NOMO-1 treated with dmso at 0.1 percent for 144 hours (cell line): ENCODE data around the gene PRSS12.
"Not testable (repeated sequence)": the region's sequence is repeated elsewhere in the genome, so short reads cannot be mapped to it uniquely, and the experiment has no call there.

Experiments used
- DNase-seq: peaks from one replicate; lab custom pipeline; 2025; ENCODE audit not compliant: unreplicated experiment; lab: John Stamatoyannopoulos, UW

PRSS12 gene, protein sequence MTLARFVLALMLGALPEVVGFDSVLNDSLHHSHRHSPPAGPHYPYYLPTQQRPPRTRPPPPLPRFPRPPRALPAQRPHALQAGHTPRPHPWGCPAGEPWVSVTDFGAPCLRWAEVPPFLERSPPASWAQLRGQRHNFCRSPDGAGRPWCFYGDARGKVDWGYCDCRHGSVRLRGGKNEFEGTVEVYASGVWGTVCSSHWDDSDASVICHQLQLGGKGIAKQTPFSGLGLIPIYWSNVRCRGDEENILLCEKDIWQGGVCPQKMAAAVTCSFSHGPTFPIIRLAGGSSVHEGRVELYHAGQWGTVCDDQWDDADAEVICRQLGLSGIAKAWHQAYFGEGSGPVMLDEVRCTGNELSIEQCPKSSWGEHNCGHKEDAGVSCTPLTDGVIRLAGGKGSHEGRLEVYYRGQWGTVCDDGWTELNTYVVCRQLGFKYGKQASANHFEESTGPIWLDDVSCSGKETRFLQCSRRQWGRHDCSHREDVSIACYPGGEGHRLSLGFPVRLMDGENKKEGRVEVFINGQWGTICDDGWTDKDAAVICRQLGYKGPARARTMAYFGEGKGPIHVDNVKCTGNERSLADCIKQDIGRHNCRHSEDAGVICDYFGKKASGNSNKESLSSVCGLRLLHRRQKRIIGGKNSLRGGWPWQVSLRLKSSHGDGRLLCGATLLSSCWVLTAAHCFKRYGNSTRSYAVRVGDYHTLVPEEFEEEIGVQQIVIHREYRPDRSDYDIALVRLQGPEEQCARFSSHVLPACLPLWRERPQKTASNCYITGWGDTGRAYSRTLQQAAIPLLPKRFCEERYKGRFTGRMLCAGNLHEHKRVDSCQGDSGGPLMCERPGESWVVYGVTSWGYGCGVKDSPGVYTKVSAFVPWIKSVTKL

DNA sequence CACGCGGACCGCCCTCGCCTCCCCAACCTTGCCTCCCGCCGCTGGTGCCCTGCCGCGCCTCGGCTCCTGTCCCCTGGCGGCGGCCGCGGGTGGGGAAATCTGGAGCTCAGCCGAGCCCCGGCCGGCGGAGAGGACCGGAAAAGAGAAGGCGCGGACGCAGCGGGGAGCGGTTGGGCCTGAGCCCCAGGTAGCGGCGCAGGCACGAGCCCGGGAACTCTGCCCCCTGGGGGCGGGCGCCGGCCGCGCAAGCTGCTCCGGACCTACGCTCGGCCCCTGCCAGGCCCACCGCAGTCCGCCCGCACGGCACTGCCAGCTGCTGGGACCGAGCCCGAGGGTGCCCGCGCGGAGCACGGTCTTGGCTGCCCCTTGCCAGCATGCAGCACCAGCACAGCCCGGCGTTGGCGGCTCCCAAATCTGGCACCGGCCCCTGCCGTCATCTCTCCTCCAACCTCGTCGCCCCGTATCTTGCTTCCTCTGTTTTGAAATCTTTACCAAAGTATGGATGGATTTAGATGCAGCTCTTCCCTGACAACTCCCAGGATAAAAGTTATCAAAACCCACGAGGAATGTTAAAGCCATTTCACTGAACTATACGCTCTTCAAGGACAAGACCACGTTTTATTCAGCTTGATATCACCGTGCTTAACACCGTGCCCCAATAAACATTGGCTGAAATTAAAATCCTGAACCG is at the start of gene PRSS12:
PRSS12 (minus strand) TSS at position 161 of the 691 bp plus-strand sequence. CDS start 283 bp downstream, outside the sequence.
- peak; percentile 92 for DNase-seq

DNA sequence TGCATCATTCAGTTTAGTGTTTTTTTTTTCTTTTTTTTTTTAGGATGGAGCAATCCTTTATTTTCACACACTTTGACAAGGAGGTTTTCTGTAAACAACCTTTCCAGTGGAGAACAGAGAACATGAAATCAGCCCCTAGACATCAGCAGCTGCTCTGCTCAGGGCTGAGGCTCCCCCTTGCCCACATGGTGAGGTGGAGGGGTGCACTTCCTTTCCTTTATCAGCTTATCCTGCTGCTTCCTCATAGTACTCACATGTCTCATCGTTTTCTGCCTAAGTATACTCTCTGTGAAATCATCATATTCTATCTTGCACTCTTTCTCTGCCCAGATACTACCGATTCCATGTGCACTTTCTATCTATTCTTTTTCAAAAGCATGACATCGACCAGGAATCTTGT is 47.6 kb upstream of the PRSS12 start:
- no peak for DNase-seq

DNA sequence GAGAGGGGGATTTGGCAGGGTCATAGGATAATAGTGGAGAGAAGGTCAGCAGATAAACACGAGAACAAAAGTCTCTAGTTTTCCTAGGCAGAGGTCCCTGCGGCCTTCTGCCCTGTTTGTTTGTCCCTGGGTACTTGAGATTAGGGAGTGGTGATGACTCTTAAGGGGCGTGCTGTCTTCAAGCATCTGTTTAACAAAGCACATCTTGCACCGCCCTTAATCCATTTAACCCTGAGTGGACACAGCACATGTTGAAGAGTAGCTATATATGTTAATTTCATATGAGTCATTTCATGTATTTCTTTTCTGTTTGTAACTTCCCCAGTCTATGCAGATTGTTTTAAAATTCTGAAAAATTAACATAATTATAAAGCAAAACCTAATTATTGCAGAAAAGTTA is 47.1 kb upstream of the PRSS12 start:
- not testable (repeated sequence) for DNase-seq

DNA sequence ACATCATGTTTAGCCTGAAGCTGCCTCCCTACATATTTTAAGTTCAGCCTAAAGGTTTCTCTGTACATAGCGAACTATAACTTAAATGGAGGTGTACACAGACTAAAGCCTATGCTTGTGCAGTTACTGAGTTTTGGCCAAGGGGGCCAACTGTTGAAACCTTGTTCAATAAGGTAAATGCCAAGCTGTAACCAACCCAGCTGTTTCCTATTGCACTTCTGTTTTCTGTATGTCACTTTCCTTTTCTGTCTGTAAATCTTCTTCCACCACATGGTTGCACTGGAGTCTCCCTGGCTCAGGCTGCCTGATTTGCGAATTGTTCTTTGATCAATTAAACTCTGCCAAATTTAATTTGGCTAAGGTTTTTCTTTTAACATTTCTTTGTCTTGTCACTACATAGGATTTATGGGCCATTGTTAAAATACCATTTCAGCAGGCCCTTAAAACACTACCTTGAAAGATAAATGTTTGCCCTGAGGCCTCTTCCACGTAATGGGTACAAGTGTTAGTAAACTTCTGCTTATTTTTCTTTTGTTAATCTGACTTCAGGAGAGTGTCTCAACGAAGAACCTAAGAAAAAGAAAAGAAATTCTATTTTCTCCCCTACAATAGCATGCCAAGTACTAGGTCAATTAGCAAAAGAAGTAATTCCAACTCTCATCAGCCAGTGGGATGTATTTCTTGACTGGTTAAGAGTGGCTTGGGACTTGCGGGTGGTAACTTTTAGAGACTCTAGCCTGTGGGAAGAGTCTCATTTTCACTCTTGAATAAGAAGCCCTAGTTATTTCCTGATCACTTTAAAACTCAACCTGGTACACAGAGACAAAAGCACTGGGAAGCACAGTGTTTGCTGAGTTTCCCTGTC is 45.7 kb upstream of the PRSS12 start:
- peak; percentile 72 for DNase-seq

DNA sequence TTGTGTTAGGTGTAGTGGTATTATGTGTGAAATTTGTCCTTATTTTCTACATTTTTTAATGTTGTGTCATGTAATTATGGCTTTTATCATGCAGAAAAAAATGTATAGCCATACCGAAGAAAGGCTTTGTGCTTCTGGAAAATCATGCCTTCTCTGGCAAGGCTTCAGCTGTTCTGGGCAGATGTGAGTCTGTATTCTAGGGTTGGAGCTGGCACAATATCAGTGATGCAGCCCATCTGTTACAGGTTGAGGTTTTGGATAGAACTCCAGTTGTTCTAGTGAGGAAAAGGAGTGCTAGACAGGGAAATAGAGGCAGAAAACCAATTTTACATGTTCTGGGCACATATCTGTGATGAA is 44.8 kb upstream of the PRSS12 start:
- DNase-seq, result no peak

DNA sequence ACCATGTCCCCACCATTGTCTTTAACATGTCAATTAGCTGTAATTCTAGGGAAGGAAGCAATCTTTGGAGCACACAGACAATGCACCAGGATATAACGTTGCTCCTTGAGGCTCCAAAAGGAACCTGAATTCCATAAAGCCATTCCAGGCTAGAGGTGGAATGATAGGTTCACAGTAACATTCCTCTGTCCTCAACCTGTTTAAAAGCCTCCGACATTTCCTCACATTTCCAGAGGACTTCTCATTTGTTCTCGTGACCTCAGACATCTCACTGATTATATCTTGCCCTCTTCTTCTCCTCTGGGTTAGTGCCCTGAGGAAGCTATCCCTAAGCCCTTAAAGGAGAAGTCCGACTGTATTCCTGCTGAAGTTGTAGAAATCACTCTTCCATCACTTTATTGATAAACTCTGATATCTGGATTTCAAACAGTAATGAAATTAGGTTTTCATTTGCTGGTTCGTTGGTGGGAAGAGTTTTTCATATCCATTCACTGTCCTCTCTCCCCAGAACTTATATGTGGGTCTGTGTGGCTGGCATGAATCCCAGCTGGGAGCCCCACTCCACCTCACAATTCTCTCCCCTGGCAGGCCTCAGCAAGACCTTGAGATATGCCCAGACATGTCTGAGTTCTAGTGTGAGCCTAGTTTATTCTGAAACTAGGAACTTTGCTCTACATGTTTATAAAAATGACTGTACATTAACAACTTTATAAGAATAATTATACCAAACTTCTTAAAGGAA is 44.2 kb upstream of the PRSS12 start:
- DNase-seq, result no peak

DNA sequence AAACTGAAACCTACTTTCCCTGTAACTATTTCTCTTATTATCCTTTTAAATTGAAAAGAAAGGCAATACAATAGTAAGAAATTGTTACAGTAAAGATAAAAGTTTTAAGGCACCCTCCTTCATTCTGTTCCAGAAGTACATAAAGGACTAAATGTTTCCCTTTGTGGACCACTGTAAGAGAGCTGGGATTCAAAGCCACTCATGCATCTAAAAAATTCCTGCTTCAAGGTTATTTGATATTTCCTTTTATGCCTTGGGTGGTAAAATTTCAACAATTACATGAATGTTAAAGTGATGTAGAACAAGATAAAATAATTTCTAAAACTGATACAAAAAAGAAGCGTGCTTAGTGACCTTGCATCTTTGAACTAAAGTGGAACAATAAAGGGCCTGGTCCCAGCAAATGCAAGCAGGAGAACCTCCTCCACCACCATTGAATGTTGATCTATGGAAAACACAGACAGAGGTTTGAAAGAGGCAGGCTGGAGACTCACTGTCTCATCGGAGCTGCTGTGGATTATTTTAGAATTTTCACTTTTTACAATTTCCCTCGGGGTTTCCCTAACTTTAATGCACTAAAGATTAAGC is 42.3 kb upstream of the PRSS12 start:
- DNase-seq, result no peak

DNA sequence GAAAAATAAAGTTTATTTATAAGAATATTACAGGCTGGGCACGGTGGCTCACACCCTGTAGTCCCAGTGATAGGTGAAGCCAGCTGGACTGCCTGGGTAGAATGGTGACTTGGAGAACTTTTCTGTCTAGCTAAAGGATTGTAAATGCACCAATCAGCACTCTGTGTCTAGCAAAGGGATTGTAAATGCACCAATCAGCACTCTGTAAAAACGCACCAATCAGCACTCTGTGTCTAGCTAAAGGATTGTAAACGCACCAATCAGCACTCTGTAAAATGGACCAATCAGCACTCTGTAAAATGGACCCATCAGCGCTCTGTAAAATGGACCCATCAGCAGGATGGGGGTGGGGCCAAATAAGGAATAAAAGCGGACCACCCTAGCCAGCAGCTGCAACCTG is 39.7 kb upstream of the PRSS12 start:
- not testable (repeated sequence) for DNase-seq

DNA sequence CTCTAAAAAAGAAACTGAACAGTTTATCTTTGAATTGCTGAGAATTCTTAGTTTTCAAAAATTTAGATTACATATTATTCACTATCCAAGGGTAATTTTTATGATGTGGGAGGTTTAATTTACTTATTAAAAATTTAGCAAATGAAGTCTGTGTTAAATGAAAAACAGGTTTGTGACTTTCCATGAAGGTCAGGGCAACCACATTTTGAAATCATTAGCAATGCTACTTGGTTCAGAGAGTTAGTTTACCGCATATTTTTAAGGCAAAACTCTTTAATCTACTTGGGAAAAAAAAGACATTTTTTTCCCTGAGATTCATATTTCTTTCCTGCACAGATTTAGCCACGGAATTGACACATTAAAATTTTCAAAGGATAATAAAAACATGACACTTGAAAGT is 37.3 kb upstream of the PRSS12 start:
- DNase-seq, result no peak

DNA sequence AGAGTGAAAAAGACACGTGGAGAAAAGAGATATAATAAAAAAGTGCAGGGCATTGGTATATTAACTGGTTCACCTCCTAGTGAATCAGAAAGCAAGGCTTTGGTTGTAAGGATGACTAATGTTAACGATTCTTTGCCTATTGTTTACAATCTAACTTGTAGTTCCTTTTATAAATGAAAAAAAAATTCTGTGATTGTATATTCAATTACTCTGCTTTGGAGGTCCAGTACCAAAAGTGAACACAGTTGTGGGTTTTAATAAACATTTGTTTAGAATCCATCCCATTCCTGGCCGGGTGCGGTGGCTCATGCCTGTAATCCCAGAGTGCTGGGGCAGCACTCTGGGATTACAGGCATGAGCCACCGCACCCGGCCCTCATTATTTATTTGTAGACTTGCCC is 36.9 kb upstream of the PRSS12 start:
- no peak for DNase-seq

DNA sequence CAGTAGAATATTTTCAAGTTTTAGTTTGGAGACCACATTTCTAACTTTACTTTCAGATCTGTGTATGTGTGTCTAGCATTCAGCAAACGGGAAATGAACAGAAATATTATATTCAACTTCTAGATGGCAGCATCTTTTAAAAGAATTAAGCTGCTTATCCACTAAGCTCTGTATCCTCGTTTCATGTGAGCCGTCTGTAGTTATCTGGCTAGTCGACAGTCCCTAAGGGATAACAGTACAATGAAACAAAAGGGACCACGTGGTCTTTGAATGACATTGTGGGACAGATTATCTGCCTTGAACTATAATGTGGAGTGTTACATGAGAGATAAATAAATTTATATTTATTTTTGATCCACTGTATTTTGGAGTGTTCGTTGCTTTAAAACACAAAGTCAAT is 35.8 kb upstream of the PRSS12 start:
- no peak for DNase-seq

DNA sequence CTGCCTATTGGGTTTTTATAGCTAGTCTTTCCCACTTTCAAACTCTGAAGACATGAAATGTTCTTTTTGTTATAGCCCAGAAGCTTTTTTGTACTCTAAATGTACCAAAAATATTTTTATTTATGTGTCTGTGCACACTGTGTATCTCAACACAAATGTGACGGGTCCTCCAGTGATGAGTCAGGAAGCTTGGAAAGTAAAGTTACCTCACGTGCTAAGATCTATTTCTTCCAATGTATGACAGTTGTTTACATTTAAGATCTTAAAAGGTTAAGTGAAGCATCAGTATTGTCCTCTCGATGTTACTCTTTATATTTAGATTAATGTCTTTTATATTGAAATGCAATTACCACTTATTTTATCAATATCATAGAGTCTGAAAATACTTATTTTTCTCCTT is 29.1 kb upstream of the PRSS12 start:
- no peak for DNase-seq

DNA sequence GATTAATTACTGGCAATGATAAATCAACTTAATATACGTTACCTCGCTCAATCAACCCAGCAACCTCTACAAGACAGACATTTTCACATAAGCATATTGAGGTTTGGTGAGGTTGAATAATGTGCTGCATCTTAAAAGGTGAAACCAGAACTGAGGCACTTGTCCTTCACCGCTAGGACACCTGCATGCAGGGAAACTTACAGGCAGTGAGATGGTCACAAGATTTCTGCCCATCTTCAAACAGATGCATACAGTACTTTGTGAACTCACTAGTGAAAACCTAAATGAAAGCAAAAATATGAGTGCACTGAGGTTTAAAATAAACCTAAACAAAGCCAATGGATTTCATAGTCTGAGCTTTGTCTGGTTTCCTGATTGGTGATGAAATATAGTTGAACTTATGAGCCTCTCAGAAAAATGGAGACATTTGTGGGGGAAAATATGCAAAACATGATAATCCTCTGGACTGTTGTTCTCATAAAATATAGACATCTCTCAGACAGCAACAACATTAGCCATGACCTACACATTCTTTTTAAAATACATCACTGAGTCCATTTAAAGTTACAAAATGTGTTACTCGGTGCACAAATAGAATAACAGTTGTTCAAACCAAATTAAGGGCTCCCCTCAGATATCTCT is 20.9 kb upstream of the PRSS12 start:
- no peak for DNase-seq

DNA sequence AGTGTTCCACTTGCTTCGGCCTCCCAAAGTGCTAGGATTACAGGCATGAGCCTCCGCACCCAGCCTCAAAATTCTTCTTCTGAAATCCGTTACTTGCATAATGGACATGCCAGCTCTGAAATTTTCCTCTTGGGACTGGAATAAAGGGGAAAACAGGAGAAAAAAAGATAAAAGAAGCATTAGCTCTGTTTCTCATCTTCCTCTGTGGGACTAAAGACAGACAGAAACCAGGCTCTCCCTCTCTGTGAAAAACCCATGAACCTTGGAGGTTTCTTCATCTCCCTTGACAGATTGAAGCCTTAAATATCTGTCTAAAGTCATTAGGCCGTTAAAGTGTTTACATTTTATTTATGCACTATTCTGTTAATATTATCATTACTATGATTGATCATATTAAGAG is 19.4 kb upstream of the PRSS12 start:
- DNase-seq, result no peak

DNA sequence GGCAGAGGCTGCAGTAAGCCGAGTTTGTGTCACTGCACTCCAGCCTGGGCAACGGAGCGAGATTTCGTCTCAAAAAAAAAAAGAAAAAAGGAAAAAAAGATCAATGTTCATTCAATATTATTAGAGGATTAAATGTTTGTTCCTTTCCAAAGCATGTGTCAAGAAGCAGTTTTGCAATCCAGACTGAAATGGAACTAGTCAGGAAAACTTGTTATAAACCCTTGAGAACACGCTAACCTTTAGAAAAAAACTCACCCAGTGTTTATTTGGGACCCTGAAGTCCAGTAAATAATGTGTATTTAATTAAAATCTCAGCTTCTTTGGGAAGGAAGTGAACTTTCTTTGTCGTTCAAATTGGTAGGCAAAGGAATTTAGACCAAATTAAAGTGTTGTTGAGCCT is 16.4 kb upstream of the PRSS12 start:
- no peak for DNase-seq

DNA sequence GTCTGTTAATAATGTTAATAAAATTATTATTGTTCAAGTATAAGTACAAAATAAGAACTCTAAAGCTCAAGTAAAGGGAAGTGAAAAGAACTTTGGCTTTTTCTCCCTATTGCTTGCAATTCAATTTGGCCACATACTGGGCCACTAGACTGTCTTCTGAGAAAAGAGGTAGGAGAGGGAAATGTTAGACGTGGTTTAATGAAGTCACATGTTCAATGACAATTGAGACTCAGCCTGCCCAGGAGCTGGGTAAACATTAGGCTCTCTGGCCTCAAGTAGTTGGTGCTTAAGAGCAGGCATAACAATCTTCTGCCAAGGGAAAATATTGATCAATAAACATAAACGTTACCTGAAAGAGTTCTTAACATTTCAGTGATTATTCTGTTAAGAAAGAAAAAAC is 15.1 kb upstream of the PRSS12 start:
- DNase-seq, result peak; percentile 45

DNA sequence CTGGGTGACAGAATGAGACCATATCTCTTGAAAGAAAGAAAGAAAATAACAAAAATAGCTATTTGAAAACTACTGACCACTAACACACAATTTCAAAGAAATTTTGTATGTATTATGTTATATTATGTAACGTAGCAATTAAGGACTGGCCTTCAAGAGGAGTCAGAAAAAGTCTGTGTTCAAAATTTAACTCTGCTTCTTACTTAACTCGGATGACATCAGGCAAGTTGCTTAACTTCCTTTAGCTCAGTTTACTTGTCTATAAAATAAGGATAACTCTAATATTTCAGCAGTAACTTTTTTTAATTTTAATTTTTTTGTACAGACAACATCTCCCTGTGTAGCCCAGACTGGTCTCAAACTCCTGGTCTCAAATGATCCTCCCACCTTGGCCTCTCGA is 14.6 kb upstream of the PRSS12 start:
- no peak for DNase-seq

DNA sequence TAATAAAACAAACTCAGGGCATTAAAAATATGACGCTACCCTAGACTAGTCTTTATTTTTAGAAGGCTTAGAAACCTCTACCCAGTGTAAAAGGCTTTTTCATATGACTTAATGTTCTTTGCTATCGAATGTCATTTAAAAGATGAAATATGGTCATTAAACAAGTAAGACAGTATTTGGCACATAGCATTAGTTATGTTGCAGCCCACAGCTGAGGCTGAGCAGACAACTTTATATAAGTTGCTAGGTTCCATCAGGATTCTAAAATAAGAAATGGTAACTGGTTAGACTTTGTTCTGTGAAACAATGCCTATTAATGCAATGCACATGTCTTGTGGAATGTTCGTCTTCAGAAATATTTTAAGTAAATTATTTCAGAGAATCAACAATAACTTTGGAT is 10.4 kb upstream of the PRSS12 start:
- no peak for DNase-seq

DNA sequence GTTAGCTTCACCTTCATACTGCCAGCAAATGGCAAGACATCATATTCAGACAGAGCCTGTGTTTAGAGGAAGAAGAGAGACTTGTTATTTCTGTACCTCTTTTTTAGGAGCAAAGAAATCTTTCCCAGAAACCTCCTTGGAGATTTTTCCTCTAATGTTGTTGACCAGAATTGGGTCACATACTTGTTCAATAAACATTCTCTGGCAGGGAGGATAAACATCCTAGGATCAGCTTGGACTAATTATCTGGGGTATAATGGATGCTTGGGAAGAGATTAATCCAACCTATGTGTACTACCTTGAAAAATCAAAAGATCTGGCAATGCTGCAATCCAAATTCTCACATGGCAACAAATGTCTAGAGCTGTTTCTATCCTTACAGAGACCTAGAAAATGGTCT is 8.4 kb upstream of the PRSS12 start:
- DNase-seq, result no peak
